Activated CD4-positive, alpha-beta T cell treated with anti-CD3 and anti-CD28 coated beads for 36 hours (primary cell): ENCODE results near the gene TMSB10. TPM values are rescaled to one million over a fixed set of nuclear protein-coding genes. Genes with fewer than 3 reads are reported as not detected.

Experiments used
- ATAC-seq: fragments of 200-7000 bp; cut with Tn5 transposase; one replicate; pipeline ENCODE4 v1.10.0; 2021; ENCODE audit warnings: mild to moderate bottlenecking, moderate library complexity
- CTCF ChIA-PET: fragments of 350-600 bp; sonication (Branson Sonifier 250); formaldehyde crosslinking; loops from one replicate; lab custom pipeline; 2021; ENCODE audit warnings: antibody characterized with exemption; lab: Charles Lee
- POLR2A ChIA-PET: fragments of 350-600 bp; sonication (Branson Sonifier 250); formaldehyde crosslinking; loops from one replicate; lab custom pipeline; 2021; ENCODE audit warnings: antibody characterized with exemption, inconsistent platforms; lab: Charles Lee
- DNase-seq: peaks from one replicate; pipeline ENCODE4 v3.0.0-alpha.2; 2020
- H3K27ac Mint-ChIP-seq: one replicate; pipeline ENCODE4 v1.8.0; 2021; ENCODE audit warnings: mixed read lengths
- H3K27me3 Mint-ChIP-seq: one replicate; pipeline ENCODE4 v1.8.0; 2021; ENCODE audit warnings: mixed read lengths
- H3K36me3 Mint-ChIP-seq: one replicate; pipeline ENCODE4 v1.8.0; 2021; ENCODE audit warnings: low read depth, mixed read lengths
- H3K4me1 Mint-ChIP-seq: one replicate; pipeline ENCODE4 v1.8.0; 2021; ENCODE audit warnings: mixed read lengths
- H3K4me3 Mint-ChIP-seq: one replicate; pipeline ENCODE4 v1.8.0; 2021; ENCODE audit warnings: mild to moderate bottlenecking, moderate library complexity, mixed read lengths
- H3K9me3 Mint-ChIP-seq: one replicate; pipeline ENCODE4 v1.8.0; 2021; ENCODE audit warnings: low read depth, mixed read lengths
- intact Hi-C, 2 experiments: fragments of 100-400 bp; cut with DNase I in 1 of 2; cut with micrococcal nuclease in 1 of 2; formaldehyde crosslinking; loops; one replicate each; pipeline versions ENCODE4 v1.14.2 to v1.15.1; 2022 to 2024; cut with DNase I, micrococcal nuclease
- total RNA-seq, 2 experiments: library from RNA; stranded (reverse); gene quantifications; one replicate each; pipeline ENCODE4 v1.2.3, GENCODE V29; 2021

TMSB10 gene
- total RNA-seq, 2 experiments from 2014 or later: 2,345 to 2,742 TPM

- peaks cover 13% of the 10 kb centered on the region for H3K36me3 Mint-ChIP-seq
- intact Hi-C loops: loop anchor here (2.0 to 5.0 kb wide), 5 partner anchors 32 to 362 kb away; partner anchors contain the start of gene DNAH6 (in 2 of the 2)
- ATAC-seq (peak; percentile 2), DNase-seq (peak; percentile 57)
- POLR2A ChIA-PET: interaction anchor here (0.9 to 1.9 kb wide), 4 partner anchors 9 to 47 kb away, joined by 4 to 7 read pairs (median 7); no protein-coding TSS in a partner anchor
- H3K27ac Mint-ChIP-seq: peak overlapping the region; percentile 97
- CTCF ChIA-PET: interaction anchor here (0.7 to 5.6 kb wide), 8 partner anchors 10 to 99 kb away, joined by 3 to 45 read pairs (median 5); no protein-coding TSS in a partner anchor
- no peaks in the 10 kb centered on the region for H3K27me3 Mint-ChIP-seq
- peaks cover 66% of the 10 kb centered on the region for H3K4me1 Mint-ChIP-seq
- H3K4me3 Mint-ChIP-seq: peak overlapping the region; percentile 82
- peaks cover 4% of the 10 kb centered on the region for H3K9me3 Mint-ChIP-seq
Observed at GRCh38 chr2:84879584-84880394, 25.7 kb upstream of the TMSB10 start.

- Mint-ChIP-seq H3K27ac (peak overlapping the region; percentile 97), H3K4me3 (peak overlapping the region; percentile 82), H3K9me3 (no peaks in the 10 kb centered on the region), H3K36me3 (peaks cover 8% of the 10 kb centered on the region), H3K4me1 (peaks cover 62% of the 10 kb centered on the region), H3K27me3 (no peaks in the 10 kb centered on the region)
- POLR2A ChIA-PET: interaction anchor here (1.4 to 1.9 kb wide), 2 partner anchors 26 to 46 kb away, joined by 7 read pairs; no protein-coding TSS in a partner anchor
- intact Hi-C loops: loop anchor here (2.0 to 5.0 kb wide), 5 partner anchors 33 to 363 kb away; partner anchors contain the start of gene DNAH6 (in 2 of the 2)
- DNase-seq: no peak
- no peak for ATAC-seq
- CTCF ChIA-PET: interaction anchor here (0.9 to 5.6 kb wide), 7 partner anchors 9 to 382 kb away, joined by 3 to 45 read pairs (median 7); no protein-coding TSS in a partner anchor
Observed at GRCh38 chr2:84880395-84880644, 25.1 kb upstream of the TMSB10 start.

- ChIA-PET POLR2A (interaction anchor here (1.4 to 1.9 kb wide), 2 partner anchors 26 to 45 kb away, joined by 7 read pairs; no protein-coding TSS in a partner anchor), CTCF (interaction anchor here (0.7 to 5.6 kb wide), 11 partner anchors 9 to 383 kb away, joined by 3 to 45 read pairs (median 7); no protein-coding TSS in a partner anchor)
- intact Hi-C loops: loop anchor here (1.0 to 5.0 kb wide), 6 partner anchors 34 to 364 kb away; partner anchors contain the start of gene DNAH6 (in 2 of the 2)
- Mint-ChIP-seq H3K36me3 (peaks cover 3% of the 10 kb centered on the region), H3K9me3 (no peaks in the 10 kb centered on the region), H3K4me3 (peak within 1 kb of the TSS; percentile 82), H3K27ac (peak within 1 kb of the TSS; percentile 97), H3K4me1 (peaks cover 61% of the 10 kb centered on the region), H3K27me3 (no peaks in the 10 kb centered on the region)
- DNase-seq (peak; percentile 81), ATAC-seq (peak; percentile 24)
Observed at GRCh38 chr2:84880645-84881521, 24.6 kb upstream of the TMSB10 start, which contains the start of gene TRABD2A. Gene TRABD2A (minus strand): TSS chr2:84881084. CDS start chr2:84881039, 45 bp downstream.

- Mint-ChIP-seq H3K27me3 (no peaks in the 10 kb centered on the region), H3K9me3 (no peaks in the 10 kb centered on the region), H3K36me3 (no peaks in the 10 kb centered on the region), H3K27ac (peak overlapping the region; percentile 91), H3K4me3 (peak overlapping the region; percentile 82), H3K4me1 (peaks cover 58% of the 10 kb centered on the region)
- ChIA-PET CTCF (interaction anchor here (0.6 to 5.6 kb wide), 27 partner anchors 8 to 387 kb away, joined by 3 to 45 read pairs (median 4); no protein-coding TSS in a partner anchor), POLR2A (interaction anchor here (0.6 to 1.5 kb wide), 5 partner anchors 25 to 419 kb away, joined by 3 to 7 read pairs (median 4); no protein-coding TSS in a partner anchor)
- ATAC-seq (peak; percentile 75), DNase-seq (peak; percentile 95)
- intact Hi-C loops: loop anchor here (1.0 to 5.0 kb wide), 10 partner anchors 24 to 422 kb away; partner anchors contain the start of genes DNAH6 (in 2 of the 2), TMSB10 (in 2 of the 2) and SUCLG1 (in 1 of the 2)
Observed at GRCh38 chr2:84881581-84882413, 23.7 kb upstream of the TMSB10 start.

- H3K4me1 Mint-ChIP-seq: peaks cover 58% of the 10 kb centered on the region
- no peaks in the 10 kb centered on the region for H3K27me3 Mint-ChIP-seq
- H3K4me3 Mint-ChIP-seq: peak overlapping the region; percentile 82
- no peaks in the 10 kb centered on the region for H3K36me3 Mint-ChIP-seq
- ChIA-PET CTCF (interaction anchor here (0.6 to 5.6 kb wide), 24 partner anchors 9 to 388 kb away, joined by 3 to 45 read pairs (median 5); no protein-coding TSS in a partner anchor), POLR2A (interaction anchor here (0.7 to 1.5 kb wide), 4 partner anchors 24 to 68 kb away, joined by 3 to 7 read pairs (median 4); no protein-coding TSS in a partner anchor)
- H3K27ac Mint-ChIP-seq: peak overlapping the region; percentile 91
- H3K9me3 Mint-ChIP-seq: no peaks in the 10 kb centered on the region
- no peak for ATAC-seq
- intact Hi-C loops: loop anchor here (1.0 to 5.0 kb wide), 9 partner anchors 23 to 423 kb away; partner anchors contain the start of genes DNAH6 (in 2 of the 2), TMSB10 (in 2 of the 2) and SUCLG1 (in 1 of the 2)
- DNase-seq: no peak
Observed at GRCh38 chr2:84882414-84882738, 23.1 kb upstream of the TMSB10 start.

GRCh38 chr2:84882775-84883550 lies 22.5 kb upstream of the TMSB10 start:
- peak overlapping the region; percentile 91 for H3K27ac Mint-ChIP-seq
- peaks cover 58% of the 10 kb centered on the region for H3K4me1 Mint-ChIP-seq
- CTCF ChIA-PET: interaction anchor here (0.6 to 5.6 kb wide), 23 partner anchors 10 to 388 kb away, joined by 3 to 45 read pairs (median 5); no protein-coding TSS in a partner anchor
- no peaks in the 10 kb centered on the region for H3K36me3 Mint-ChIP-seq
- no peak for ATAC-seq
- intact Hi-C loops: loop anchor here (1.0 to 5.0 kb wide), 9 partner anchors 22 to 424 kb away; partner anchors contain the start of genes DNAH6 (in 2 of the 2), TMSB10 (in 2 of the 2) and SUCLG1 (in 1 of the 2)
- DNase-seq: no peak
- no peaks in the 10 kb centered on the region for H3K9me3 Mint-ChIP-seq
- no peaks in the 10 kb centered on the region for H3K27me3 Mint-ChIP-seq
- POLR2A ChIA-PET: interaction anchor here (0.7 to 1.5 kb wide), 4 partner anchors 24 to 69 kb away, joined by 3 to 7 read pairs (median 4); no protein-coding TSS in a partner anchor
- H3K4me3 Mint-ChIP-seq: peak overlapping the region; percentile 82

- H3K4me1 Mint-ChIP-seq: peaks cover 61% of the 10 kb centered on the region
- no peak overlapping the region for H3K27ac Mint-ChIP-seq
- no peaks in the 10 kb centered on the region for H3K36me3 Mint-ChIP-seq
- no peak for ATAC-seq
- no peak overlapping the region for H3K4me3 Mint-ChIP-seq
- POLR2A ChIA-PET: no interaction called here
- intact Hi-C loops: loop anchor here (5.0 kb wide), 4 partner anchors 37 to 367 kb away; partner anchors contain the start of gene DNAH6 (in 2 of the 2)
- no peaks in the 10 kb centered on the region for H3K9me3 Mint-ChIP-seq
- CTCF ChIA-PET: interaction anchor here (0.5 to 1.2 kb wide), 3 partner anchors 16 to 387 kb away, joined by 3 to 5 read pairs (median 5); no protein-coding TSS in a partner anchor
- no peaks in the 10 kb centered on the region for H3K27me3 Mint-ChIP-seq
- DNase-seq: no peak
Observed at GRCh38 chr2:84884449-84884848, 21.0 kb upstream of the TMSB10 start.

- no peaks in the 10 kb centered on the region for H3K9me3 Mint-ChIP-seq
- peaks cover 64% of the 10 kb centered on the region for H3K4me1 Mint-ChIP-seq
- no peaks in the 10 kb centered on the region for H3K36me3 Mint-ChIP-seq
- H3K27ac Mint-ChIP-seq: no peak overlapping the region
- POLR2A ChIA-PET: no interaction called here
- H3K27me3 Mint-ChIP-seq: no peaks in the 10 kb centered on the region
- intact Hi-C loops: no loop called here
- no peak for ATAC-seq
- H3K4me3 Mint-ChIP-seq: no peak overlapping the region
- DNase-seq: no peak
- CTCF ChIA-PET: interaction anchor here (0.5 to 1.2 kb wide), 5 partner anchors 15 to 411 kb away, joined by 3 to 5 read pairs (median 3); no protein-coding TSS in a partner anchor
Observed at GRCh38 chr2:84885111-84885510, 20.3 kb upstream of the TMSB10 start.

GRCh38 chr2:84886791-84887190 lies 18.7 kb upstream of the TMSB10 start:
- POLR2A ChIA-PET: interaction anchor here (3.0 kb wide), 1 partner anchor 20 kb away, joined by 19 read pairs; no protein-coding TSS in a partner anchor
- DNase-seq (no peak), ATAC-seq (no peak)
- Mint-ChIP-seq H3K4me1 (peaks cover 73% of the 10 kb centered on the region), H3K4me3 (no peak overlapping the region), H3K27me3 (no peaks in the 10 kb centered on the region), H3K36me3 (no peaks in the 10 kb centered on the region), H3K9me3 (no peaks in the 10 kb centered on the region), H3K27ac (peak overlapping the region; percentile 76)
- CTCF ChIA-PET: interaction anchor here (0.5 to 4.7 kb wide), 9 partner anchors 9 to 170 kb away, joined by 3 to 31 read pairs (median 4); partner anchors contain the start of gene TMSB10
- intact Hi-C loops: no loop called here
